H1 (cell line): Measurements from ENCODE around the gene IFNL4. TPM values are rescaled to one million over a fixed set of nuclear protein-coding genes. Genes with fewer than 3 reads are reported as not detected.

Source experiments
- CTCF ChIA-PET: fragments of 300-600 bp; sonication (Branson Sonifier 250); formaldehyde crosslinking; loops from one replicate; lab custom pipeline; 2021; ENCODE audit not compliant: partially characterized antibody; lab: Charles Lee
- POLR2A ChIA-PET: fragments of 300-600 bp; sonication (Branson Sonifier 250); formaldehyde crosslinking; loops from one replicate; lab custom pipeline; 2021; ENCODE audit warnings: inconsistent platforms; ENCODE audit not compliant: partially characterized antibody; lab: Charles Lee
- DNase-seq, 2 experiments: peaks; one replicate each; pipeline versions ENCODE4 v3.0.0 to v3.0.0-alpha.2; 2010 to 2022; ENCODE audit warnings: low spot score in 2 of 2, low read depth in 1 of 2, mixed read lengths in 1 of 2
- FAIRE-seq: peaks from 2 replicates; lab custom pipeline; 2011; peaks lifted over from hg19 to GRCh38; lab: Jason Lieb, UNC
- H2AFZ ChIP-seq: 2 replicates; pipeline ENCODE4 v1.8.1; 2012; ENCODE audit warnings: low read length, inconsistent platforms
- H2AK5ac ChIP-seq: 2 replicates; pipeline ENCODE4 v1.6.1; 2013; ENCODE audit warnings: low read depth, low read length
- H2BK120ac ChIP-seq: replicated peaks from 2 replicates; pipeline ENCODE3; 2013; ENCODE audit warnings: low read depth, low read length, inconsistent platforms
- H2BK12ac ChIP-seq: 2 replicates; pipeline ENCODE4 v1.6.1; 2013; ENCODE audit warnings: low read depth, low read length
- H2BK15ac ChIP-seq: 2 replicates; pipeline ENCODE4 v1.6.1; 2013; ENCODE audit warnings: low read length
- H2BK20ac ChIP-seq: 2 replicates; pipeline ENCODE4 v1.6.1; 2013; ENCODE audit warnings: low read length
- H2BK5ac ChIP-seq: 2 replicates; pipeline ENCODE4 v1.6.1; 2013; ENCODE audit warnings: low read depth, low read length
- H3K14ac ChIP-seq: 2 replicates; pipeline ENCODE4 v1.6.1; 2013; ENCODE audit warnings: inconsistent platforms; ENCODE audit not compliant: insufficient read length
- H3K18ac ChIP-seq: 2 replicates; pipeline ENCODE4 v1.6.1; 2013; ENCODE audit warnings: low read length; ENCODE audit errors: extremely low read depth
- H3K23ac ChIP-seq: 2 replicates; pipeline ENCODE4 v1.6.1; 2013; ENCODE audit warnings: inconsistent platforms; ENCODE audit not compliant: insufficient read length
- H3K23me2 ChIP-seq: 2 replicates; pipeline ENCODE4 v1.6.1; 2013; ENCODE audit warnings: low read depth, low read length
- H3K27ac ChIP-seq: 2 replicates; pipeline ENCODE4 v1.6.1; 2011; ENCODE audit warnings: low read depth, low read length, inconsistent platforms
- H3K27me3 ChIP-seq, 4 experiments: replicated peaks in 1 of 4; 1 replicate in 1 of 4; 2 replicates in 3 of 4; pipeline versions ENCODE4 v1.6.1 to v1.8.1; 2011 to 2013; ENCODE audit warnings: low read length in 3 of 4, mild to moderate bottlenecking in 3 of 4, inconsistent platforms in 2 of 4, mixed read lengths in 2 of 4, moderate library complexity in 1 of 4; ENCODE audit not compliant: control insufficient read depth in 3 of 4, insufficient read depth in 3 of 4; ENCODE audit errors: extremely low read depth in 1 of 4
- H3K36me3 ChIP-seq, 4 experiments: 2 replicates each; pipeline versions ENCODE4 v1.6.1 to v1.8.1; 2011 to 2013; ENCODE audit warnings: mild to moderate bottlenecking in 4 of 4, low read length in 3 of 4, moderate library complexity in 2 of 4, control low read depth in 1 of 4, inconsistent platforms in 1 of 4; ENCODE audit not compliant: insufficient read depth in 4 of 4, control insufficient read depth in 2 of 4
- H3K4ac ChIP-seq: replicated peaks from 2 replicates; pipeline ENCODE3; 2013; ENCODE audit warnings: low read length, low read depth, mixed read lengths, inconsistent platforms; ENCODE audit not compliant: insufficient read length
- H3K4me1 ChIP-seq, 4 experiments: replicated peaks in 1 of 4; 1 replicate in 1 of 4; 2 replicates in 3 of 4; pipeline versions ENCODE4 v1.6.1 to v1.8.1; 2011 to 2013; ENCODE audit warnings: low read length in 3 of 4, inconsistent platforms in 2 of 4, mixed read lengths in 1 of 4; ENCODE audit not compliant: insufficient read depth in 4 of 4, control insufficient read depth in 3 of 4
- H3K4me2 ChIP-seq, 2 experiments: 2 replicates each; pipeline versions ENCODE4 v1.6.1 to v1.8.1; 2011 to 2013; ENCODE audit warnings: low read depth in 2 of 2, low read length in 2 of 2, control low read depth in 1 of 2, inconsistent platforms in 1 of 2, mild to moderate bottlenecking in 1 of 2; ENCODE audit not compliant: insufficient read depth in 1 of 2
- H3K4me3 ChIP-seq, 4 experiments: fragments of 200-600, 300-600 bp in 1 of 4; sonication (generic), shearing (Covaris generic), sonication (Bioruptor Twin) in 1 of 4; 2 replicates each; pipeline versions ENCODE4 v1.5.1 to v1.8.1; 2011 to 2016; ENCODE audit warnings: low read length in 4 of 4, low read depth in 3 of 4, control low read depth in 2 of 4, inconsistent platforms in 2 of 4, mild to moderate bottlenecking in 2 of 4, mixed read lengths in 1 of 4, moderate library complexity in 1 of 4; ENCODE audit not compliant: insufficient read depth in 2 of 4; ENCODE audit errors: extremely low read depth in 1 of 4
- H3K56ac ChIP-seq: replicated peaks from 2 replicates; pipeline ENCODE3; 2013; ENCODE audit warnings: low read depth, mild to moderate bottlenecking, mixed read lengths, low read length, inconsistent platforms; ENCODE audit not compliant: insufficient read length
- H3K79me1 ChIP-seq: 2 replicates; pipeline ENCODE4 v1.6.1; 2013; ENCODE audit warnings: low read depth, low read length, control low read depth
- H3K79me2 ChIP-seq, 2 experiments: 2 replicates each; pipeline versions ENCODE4 v1.6.1 to v1.8.1; 2012 to 2013; ENCODE audit warnings: low read length in 2 of 2, mild to moderate bottlenecking in 2 of 2, inconsistent platforms in 1 of 2; ENCODE audit not compliant: insufficient read depth in 2 of 2, control insufficient read depth in 1 of 2
- H3K9ac ChIP-seq, 4 experiments: replicated peaks in 1 of 4; 1 replicate in 1 of 4; 2 replicates in 3 of 4; pipeline versions ENCODE4 v1.6.1 to v1.8.1; 2011 to 2013; ENCODE audit warnings: low read depth in 3 of 4, low read length in 3 of 4, control low read depth in 2 of 4, mild to moderate bottlenecking in 2 of 4, moderate library complexity in 2 of 4, inconsistent platforms in 1 of 4; ENCODE audit errors: extremely low read depth in 1 of 4
- H3K9me3 ChIP-seq, 2 experiments: 2 replicates each; pipeline versions ENCODE4 v1.6.1 to v1.8.1; 2012 to 2013; ENCODE audit warnings: mild to moderate bottlenecking in 2 of 2, moderate library complexity in 2 of 2, control low read depth in 1 of 2, inconsistent platforms in 1 of 2, low read depth in 1 of 2, low read length in 1 of 2, mixed read lengths in 1 of 2; ENCODE audit not compliant: insufficient read depth in 2 of 2
- H4K20me1 ChIP-seq, 2 experiments: replicated peaks in 1 of 2; 2 replicates each; pipeline versions ENCODE3 to v1.8.1; 2011 to 2013; ENCODE audit warnings: inconsistent platforms in 2 of 2, low read length in 2 of 2, mild to moderate bottlenecking in 1 of 2; ENCODE audit not compliant: insufficient read depth in 2 of 2, control insufficient read depth in 1 of 2
- H4K5ac ChIP-seq: 2 replicates; pipeline ENCODE4 v1.6.1; 2013; ENCODE audit warnings: low read length, low read depth, mixed read lengths, inconsistent platforms; ENCODE audit not compliant: insufficient read length
- H4K8ac ChIP-seq: 2 replicates; pipeline ENCODE4 v1.8.0; 2013; ENCODE audit warnings: mild to moderate bottlenecking, moderate library complexity, low read length, inconsistent platforms; ENCODE audit not compliant: insufficient read depth; ENCODE audit errors: extremely low read depth
- H4K91ac ChIP-seq: replicated peaks from 2 replicates; pipeline ENCODE3; 2013; ENCODE audit warnings: low read length, mixed read lengths, inconsistent platforms; ENCODE audit not compliant: insufficient read length
- KDM5A ChIP-seq: fragments of 200-600 bp; IDR thresholded peaks from 2 replicates; pipeline ENCODE4 v1.7.1; 2012; ENCODE audit warnings: mild to moderate bottlenecking, low read length, inconsistent platforms, mixed read lengths
- MAX ChIP-seq: IDR thresholded peaks from 2 replicates; pipeline ENCODE4 v1.6.1; 2012; ENCODE audit warnings: inconsistent platforms
- SAP30 ChIP-seq: fragments of 300-600 bp; sonication (generic); IDR thresholded peaks from 2 replicates; pipeline ENCODE4 v1.7.1; 2012; ENCODE audit warnings: low read length, moderate library complexity, mild to moderate bottlenecking, inconsistent platforms; ENCODE audit not compliant: insufficient read depth, insufficient replicate concordance
- SIN3A ChIP-seq, 2 experiments: IDR thresholded peaks in 1 of 2; conservative IDR thresholded peaks in 1 of 2; 2 replicates each; pipeline ENCODE4 v1.6.1; 2011 to 2012; ENCODE audit warnings: low read length in 2 of 2, improper control_type of control experiment in 1 of 2, low read depth in 1 of 2, mild to moderate bottlenecking in 1 of 2
- YY1 ChIP-seq: IDR thresholded peaks from 2 replicates; pipeline ENCODE4 v1.6.1; 2011; ENCODE audit warnings: low read depth, mild to moderate bottlenecking, low read length
- WGBS, 2 experiments: shearing (Covaris generic) in 1 of 2; methylation state at CpG; one replicate each; pipeline versions ENCODE4 v1.1.6 to v1.1.7; 2013 to 2015; ENCODE audit warnings: low lambda C conversion rate in 2 of 2, mixed read lengths in 2 of 2, inconsistent platforms in 1 of 2, low coverage in 1 of 2, missing lambda C conversion rate in 1 of 2; ENCODE audit not compliant: insufficient replicate concordance in 2 of 2, insufficient coverage in 1 of 2, insufficient read length in 1 of 2; ENCODE audit errors: extremely low coverage in 1 of 2, missing lambda C conversion rate in 1 of 2; 5-methylcytosine and 5-hydroxymethylcytosine counted together
- polyA plus RNA-seq, 7 experiments: library from polyadenylated mRNA; depleted of rRNA in 3 of 7; stranded (reverse) in 5 of 7; unstranded in 2 of 7; fragments of >200 nt in 5 of 7; fragments of 200-250 nt in 2 of 7; gene quantifications; 1 replicate in 5 of 7; 2 replicates in 1 of 7; 4 replicates in 1 of 7; pipeline versions ENCODE4 v1.2.1 to v1.2.3, GENCODE V29; 2011 to 2013; ENCODE audit warnings: missing spikeins in 2 of 7, mixed read lengths in 2 of 7
- total RNA-seq: library from RNA; stranded (reverse); fragmentation: NEBNext Ultra II Directional; extraction: Animal tissue kit (Norgen Biotek cat#: 25700); gene quantifications from 2 replicates; pipeline ENCODE4 v1.2.1, GENCODE V29; 2021

The IFNL4 gene
- total and polyA plus RNA-seq, 2 of the 8 experiments (the other 6 are each of a cell fraction or from before 2014, with no cell fraction given), result not detected

- H4K91ac ChIP-seq, result no peak overlapping the region
- no peaks in the 10 kb centered on the region for H3K36me3 ChIP-seq
- H4K5ac ChIP-seq, result no peak overlapping the region
- no peak overlapping the region for H2BK12ac ChIP-seq
- H2BK120ac ChIP-seq, result no peak overlapping the region
- H3K14ac ChIP-seq, result no peak overlapping the region
- H3K56ac ChIP-seq, result no peak overlapping the region
- no peak overlapping the region for H3K4me2 ChIP-seq
- no peak for DNase-seq
- peaks cover 13 to 33% (median 33%) of the 10 kb centered on the region in 4 experiments for H3K27me3 ChIP-seq
- H2BK15ac ChIP-seq, result no peak overlapping the region
- peaks cover 0 to 9% (median 6%) of the 10 kb centered on the region in 4 experiments; a peak in 5 of 7 replicates for H3K4me1 ChIP-seq
- FAIRE-seq, result no peak
- no peaks in the 10 kb centered on the region for H3K79me2 ChIP-seq
- no peak overlapping the region for H3K4me3 ChIP-seq
- H3K23me2 ChIP-seq, result peaks cover 8% of the 10 kb centered on the region; the same call in 1 of the 2 replicates
- peak overlapping the region; percentile 63; the same call in 1 of the 2 replicates for H4K8ac ChIP-seq
- peaks cover 0 to 2% of the 10 kb centered on the region in 2 experiments for H4K20me1 ChIP-seq
- no peak overlapping the region for H3K27ac ChIP-seq
- H3K79me1 ChIP-seq, result no peaks in the 10 kb centered on the region
- H3K9ac ChIP-seq, result no peak overlapping the region
- ChIA-PET CTCF (interaction anchor here (0.6 to 7.1 kb wide), 13 partner anchors 12 to 129 kb away, joined by 3 to 53 read pairs (median 4); no protein-coding TSS in a partner anchor), POLR2A (no interaction called here)
- no peak overlapping the region; the same call in 1 of the 2 replicates for H2AFZ ChIP-seq
- H3K4ac ChIP-seq, result no peak overlapping the region
- no peak overlapping the region for H3K18ac ChIP-seq
- no peak overlapping the region for H2AK5ac ChIP-seq
- 69% methylated on average over 11 of the region's 11 CpGs; no CpG with 5 or more reads in 1 of the 2 experiments for WGBS, 2 experiments
- no peak overlapping the region for H2BK20ac ChIP-seq
- H2BK5ac ChIP-seq, result no peak overlapping the region
- no peaks in the 10 kb centered on the region for H3K9me3 ChIP-seq
- H3K23ac ChIP-seq, result no peak overlapping the region
- no peak for TF ChIP-seq YY1
- TF ChIP-seq SIN3A (conservative IDR thresholded peaks at IDR 0.05 in 1 of 2, IDR thresholded peaks at IDR 0.05 in 1 of 2; ENCODE audit: low read depth in 1 of 2, low read length in 2 of 2), result no peak
- TF ChIP-seq KDM5A, result no peak
- TF ChIP-seq SAP30, result no peak
- TF ChIP-seq MAX, result no peak
These were observed 49.6 kb downstream of the IFNL4 start for GRCh38 chr19:39199025-39199424.
